Duodenal mucosa (tissue), 2 donors: ENCODE data around the gene SDR42E2.

Experiments
- H3K27ac ChIP-seq: one replicate; pipeline ENCODE4 v1.7.0; 2013; ENCODE audit warnings: low read depth, low read length
- H3K27me3 ChIP-seq, 2 donors: one replicate each; pipeline ENCODE4 v1.7.0; 2013; ENCODE audit warnings: low read length in 2 of 2, control low read depth in 1 of 2; ENCODE audit not compliant: insufficient read depth in 2 of 2, control insufficient read depth in 1 of 2
- H3K36me3 ChIP-seq, 2 donors: one replicate each; pipeline ENCODE4 v1.7.0; 2013; ENCODE audit warnings: low read length in 2 of 2, control low read depth in 1 of 2; ENCODE audit not compliant: insufficient read depth in 2 of 2, control insufficient read depth in 1 of 2
- H3K4me1 ChIP-seq, 2 donors: one replicate each; pipeline ENCODE4 v1.7.0; 2013; ENCODE audit warnings: low read length in 2 of 2, control low read depth in 1 of 2; ENCODE audit not compliant: insufficient read depth in 2 of 2, control insufficient read depth in 1 of 2
- H3K4me3 ChIP-seq, 2 donors: one replicate each; pipeline ENCODE4 v1.7.0; 2013; ENCODE audit warnings: low read length in 2 of 2, low read depth in 1 of 2
- H3K9ac ChIP-seq, 2 donors: one replicate each; pipeline ENCODE4 v1.7.0; 2013; ENCODE audit warnings: low read length in 2 of 2, low read depth in 1 of 2
- H3K9me3 ChIP-seq, 2 donors: one replicate each; pipeline ENCODE4 v1.7.0; 2013; ENCODE audit warnings: low read length in 2 of 2, control low read depth in 1 of 2; ENCODE audit not compliant: control insufficient read depth in 1 of 2

The SDR42E2 gene

DNA sequence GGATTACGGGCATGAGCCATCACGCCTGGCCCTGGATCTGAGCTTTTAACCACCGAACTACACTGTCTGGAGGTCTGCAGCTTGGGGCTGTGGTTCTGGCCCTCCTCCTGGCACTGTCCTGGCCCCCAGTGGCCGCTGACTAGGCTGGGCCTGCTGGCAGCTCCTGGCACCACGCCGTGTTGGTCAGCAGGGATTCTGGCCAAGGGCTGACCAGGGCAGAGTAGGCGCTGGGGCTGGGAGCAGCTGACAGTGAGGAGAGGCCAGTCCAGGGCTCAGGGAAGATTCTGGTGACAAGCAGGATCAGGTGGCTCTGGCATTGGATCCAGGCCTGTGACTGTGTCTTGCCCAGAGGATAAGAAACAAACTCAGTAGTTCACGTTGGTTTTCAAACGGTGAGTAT is 58.4 kb downstream of the SDR42E2 start:
- H3K27me3 ChIP-seq = no peaks in the 10 kb centered on the region
- no peak overlapping the region for H3K27ac ChIP-seq
- no peak overlapping the region for H3K9ac ChIP-seq
- peaks cover 3 to 4% of the 10 kb centered on the region in 2 donors for H3K36me3 ChIP-seq
- H3K9me3 ChIP-seq = no peaks in the 10 kb centered on the region
- no peaks in the 10 kb centered on the region for H3K4me1 ChIP-seq
- H3K4me3 ChIP-seq = no peak overlapping the region

DNA sequence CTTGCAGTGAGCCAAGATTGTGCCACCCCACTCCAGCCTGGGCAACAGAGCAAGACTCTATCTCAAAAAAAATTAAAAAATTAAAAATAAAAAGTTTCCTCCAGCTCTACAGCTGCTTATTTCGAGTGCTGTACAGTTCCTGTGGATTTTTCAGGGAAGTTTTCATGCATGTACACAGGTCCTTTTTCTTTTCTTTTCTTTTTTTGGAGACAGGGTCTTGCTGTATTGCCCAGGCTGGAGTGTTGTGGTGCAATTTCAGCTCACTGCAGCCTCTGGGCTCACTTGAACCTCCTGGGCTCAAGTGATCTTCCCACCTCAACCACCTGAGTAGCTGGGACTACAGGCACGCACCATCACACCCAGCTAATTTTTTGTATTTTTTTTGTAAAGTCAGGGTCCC is 59.7 kb downstream of the SDR42E2 start:
- Histone ChIP-seq H3K4me1 (no peaks in the 10 kb centered on the region), H3K27me3 (no peaks in the 10 kb centered on the region), H3K27ac (no peak overlapping the region), H3K36me3 (peaks cover 3 to 7% of the 10 kb centered on the region in 2 donors), H3K9ac (no peak overlapping the region), H3K4me3 (no peak overlapping the region), H3K9me3 (no peaks in the 10 kb centered on the region)

DNA sequence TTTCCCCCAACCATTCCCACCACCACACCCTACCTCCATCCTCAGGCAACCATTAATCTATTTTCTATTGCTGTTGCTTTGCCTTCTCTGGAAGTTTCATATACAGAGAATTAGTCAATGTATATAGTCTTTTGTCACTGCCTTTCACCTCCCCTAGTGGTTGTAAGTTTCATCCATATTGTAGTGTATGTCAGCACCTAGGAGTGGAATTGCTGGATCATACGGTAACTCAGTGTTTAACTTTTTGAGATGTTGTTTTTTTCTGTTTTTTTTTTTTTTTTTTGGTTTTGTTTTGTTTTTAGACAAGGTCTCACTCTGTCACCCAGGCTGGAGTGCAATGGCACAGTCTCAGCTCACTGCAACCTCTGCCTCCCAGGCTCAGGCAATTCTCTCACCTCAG is 60.7 kb downstream of the SDR42E2 start:
- H3K27me3 ChIP-seq = no peaks in the 10 kb centered on the region
- H3K27ac ChIP-seq = no peak overlapping the region
- no peaks in the 10 kb centered on the region for H3K4me1 ChIP-seq
- H3K9ac ChIP-seq = no peak overlapping the region
- no peak overlapping the region for H3K4me3 ChIP-seq
- no peaks in the 10 kb centered on the region for H3K9me3 ChIP-seq
- H3K36me3 ChIP-seq = peaks cover 3 to 7% of the 10 kb centered on the region in 2 donors

DNA sequence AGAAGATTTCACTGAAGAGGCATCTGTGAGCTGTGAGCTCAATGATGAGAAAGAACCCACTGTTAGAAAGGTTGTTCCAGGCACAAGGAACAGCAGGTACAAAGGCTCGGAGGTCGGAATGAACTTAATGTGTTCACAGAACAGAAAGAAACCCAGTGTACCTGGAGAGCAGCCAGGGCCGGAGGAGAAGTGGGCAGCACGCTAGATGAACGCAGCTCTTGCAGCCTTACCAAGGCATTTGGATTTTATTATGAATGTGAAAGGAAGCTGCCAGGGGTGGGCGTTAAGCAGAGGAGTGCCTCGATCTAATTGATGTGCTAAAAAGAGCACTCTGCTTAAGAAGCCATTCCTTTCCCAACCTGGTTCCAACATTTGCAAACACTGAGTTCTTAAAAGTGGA is 62.8 kb downstream of the SDR42E2 start:
- Histone ChIP-seq H3K27me3 (no peaks in the 10 kb centered on the region), H3K4me3 (no peak overlapping the region), H3K27ac (no peak overlapping the region), H3K9ac (no peak overlapping the region), H3K36me3 (peaks cover 0 to 12% of the 10 kb centered on the region in 2 donors), H3K4me1 (no peaks in the 10 kb centered on the region), H3K9me3 (no peaks in the 10 kb centered on the region)

DNA sequence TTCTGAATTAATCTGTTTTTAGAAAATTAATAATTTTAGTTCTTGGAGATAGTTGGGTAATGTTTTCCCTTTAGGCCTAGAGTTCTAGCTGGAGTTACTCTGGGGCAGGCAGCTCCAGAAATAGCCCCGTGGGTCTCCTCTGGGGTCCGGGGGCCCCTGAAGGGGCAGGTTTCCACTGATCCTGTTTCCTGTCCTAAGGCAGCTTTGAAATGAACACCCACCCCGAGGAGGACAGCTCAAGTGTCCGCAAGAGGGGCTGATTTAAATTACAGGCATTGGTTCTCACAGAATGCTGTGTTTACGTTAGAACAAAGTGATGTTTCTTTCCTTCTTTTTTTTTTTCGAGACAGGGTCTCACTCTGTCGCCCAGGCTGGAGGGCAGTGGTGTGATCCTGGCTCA is 67.6 kb downstream of the SDR42E2 start:
- Histone ChIP-seq H3K4me3 (no peak overlapping the region), H3K27ac (no peak overlapping the region), H3K9ac (no peak overlapping the region), H3K9me3 (no peaks in the 10 kb centered on the region), H3K36me3 (peaks cover 0 to 22% of the 10 kb centered on the region in 2 donors), H3K4me1 (peaks cover 12 to 15% of the 10 kb centered on the region in 2 donors), H3K27me3 (no peaks in the 10 kb centered on the region)

DNA sequence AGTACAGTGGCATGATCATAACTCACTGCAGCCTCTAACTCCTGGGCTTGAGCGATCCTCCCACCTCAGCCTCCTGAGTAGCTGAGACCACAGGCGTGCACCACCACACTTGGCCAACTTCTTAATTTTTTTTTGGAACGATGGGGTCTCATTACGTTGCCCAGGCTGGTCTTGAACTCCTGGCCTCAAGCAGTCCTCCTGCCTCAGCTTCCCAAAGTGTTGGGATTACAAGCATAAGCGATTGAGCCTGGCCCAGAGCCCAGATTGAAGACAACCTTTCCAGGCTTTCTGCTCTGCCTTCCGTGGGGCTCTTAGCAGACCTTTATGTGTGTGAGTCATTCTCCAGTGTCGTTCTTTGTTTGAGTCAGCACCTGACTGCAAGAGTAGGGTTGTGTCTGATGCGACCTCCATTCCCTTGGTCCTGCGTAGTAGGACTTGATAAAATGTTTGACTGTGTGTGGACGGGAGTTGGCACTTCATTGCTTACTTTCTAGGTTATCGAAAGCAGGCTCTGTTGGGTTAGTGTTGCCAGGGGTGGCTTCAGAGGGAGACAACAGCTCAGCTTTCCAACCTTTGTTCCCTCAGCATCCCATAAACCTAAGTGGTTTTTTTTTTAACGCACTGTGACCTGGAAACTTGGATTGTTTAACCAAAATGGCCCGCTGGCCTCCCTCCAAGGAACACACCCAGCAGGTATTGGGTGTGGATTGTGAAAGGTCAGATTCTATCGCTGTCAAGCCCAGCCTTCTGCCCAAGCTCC is 70.2 kb downstream of the SDR42E2 start:
- Histone ChIP-seq H3K27me3 (no peaks in the 10 kb centered on the region), H3K4me1 (peaks cover 17 to 18% of the 10 kb centered on the region in 2 donors), H3K4me3 (no peak overlapping the region), H3K9ac (no peak overlapping the region), H3K9me3 (no peaks in the 10 kb centered on the region), H3K36me3 (peaks cover 0 to 18% of the 10 kb centered on the region in 2 donors), H3K27ac (peak overlapping the region; percentile 48)

DNA sequence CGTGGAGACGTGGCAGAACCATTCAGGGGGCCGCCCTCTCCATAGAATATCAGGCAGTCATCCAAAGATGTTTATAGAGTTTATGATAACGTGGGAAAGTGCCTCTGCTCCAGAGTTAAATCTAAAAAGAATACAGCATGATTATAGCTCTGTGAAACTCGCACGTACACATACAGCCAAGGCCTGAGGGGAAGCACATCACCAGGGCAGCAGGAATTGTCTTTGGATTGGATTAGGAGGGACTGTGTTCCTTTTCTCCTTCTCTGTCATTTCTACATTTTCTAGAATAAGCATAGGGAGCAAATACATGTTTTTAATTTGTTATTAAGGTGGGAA is 70.7 kb downstream of the SDR42E2 start:
- Histone ChIP-seq H3K9me3 (no peaks in the 10 kb centered on the region), H3K27ac (peak overlapping the region; percentile 39), H3K27me3 (no peaks in the 10 kb centered on the region), H3K36me3 (peaks cover 0 to 18% of the 10 kb centered on the region in 2 donors), H3K9ac (peak overlapping the region in 1 of 2 donors; percentile 15), H3K4me1 (peaks cover 17 to 18% of the 10 kb centered on the region in 2 donors), H3K4me3 (no peak overlapping the region)

DNA sequence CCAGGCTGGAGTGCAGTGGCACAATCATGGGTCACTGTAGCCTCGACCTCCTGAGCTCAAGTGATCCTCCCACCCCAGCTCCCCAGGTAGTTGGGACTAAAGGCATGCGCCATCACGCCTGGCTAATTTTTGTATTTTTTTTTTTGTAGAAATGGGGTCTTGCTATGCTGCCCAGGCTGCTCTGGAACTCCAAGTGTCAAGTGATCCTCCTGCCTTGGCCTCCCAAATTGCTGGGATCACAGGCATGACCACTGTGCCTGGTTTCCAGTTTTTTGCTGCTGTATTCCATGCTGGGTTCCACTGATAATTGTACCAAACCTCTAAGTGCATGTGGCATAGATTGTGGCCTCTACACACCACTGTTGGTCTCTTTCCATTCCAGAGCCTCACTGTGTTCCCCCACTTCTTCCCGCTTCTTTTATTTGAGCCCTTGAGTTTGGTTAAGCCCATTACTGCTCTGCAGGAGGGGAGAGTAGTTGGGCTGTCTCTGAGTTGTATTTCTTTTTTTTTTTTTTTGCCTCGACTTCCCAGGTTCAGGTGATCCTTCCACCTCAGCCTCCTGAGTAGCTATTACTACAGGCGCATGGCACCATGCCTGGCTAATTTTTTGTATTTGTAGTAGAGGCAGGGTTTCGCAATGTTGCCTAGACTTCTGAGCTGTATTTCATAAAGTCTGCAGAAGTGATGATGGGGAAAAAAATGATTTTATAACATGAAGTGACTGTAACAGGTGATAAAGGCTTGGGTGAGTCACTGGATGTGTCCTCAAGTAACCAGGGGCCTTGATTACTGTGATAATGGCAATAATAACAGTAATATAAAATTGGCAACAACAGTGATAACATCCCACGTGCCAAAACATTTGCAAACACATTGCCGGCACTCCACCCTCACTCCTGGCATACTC is 73.8 kb downstream of the SDR42E2 start:
- H3K4me1 ChIP-seq = peaks cover 26 to 29% of the 10 kb centered on the region in 2 donors
- no peak overlapping the region for H3K27ac ChIP-seq
- H3K4me3 ChIP-seq = no peak overlapping the region
- no peak overlapping the region for H3K9ac ChIP-seq
- H3K9me3 ChIP-seq = no peaks in the 10 kb centered on the region
- H3K27me3 ChIP-seq = no peaks in the 10 kb centered on the region
- H3K36me3 ChIP-seq = peaks cover 0 to 8% of the 10 kb centered on the region in 2 donors

DNA sequence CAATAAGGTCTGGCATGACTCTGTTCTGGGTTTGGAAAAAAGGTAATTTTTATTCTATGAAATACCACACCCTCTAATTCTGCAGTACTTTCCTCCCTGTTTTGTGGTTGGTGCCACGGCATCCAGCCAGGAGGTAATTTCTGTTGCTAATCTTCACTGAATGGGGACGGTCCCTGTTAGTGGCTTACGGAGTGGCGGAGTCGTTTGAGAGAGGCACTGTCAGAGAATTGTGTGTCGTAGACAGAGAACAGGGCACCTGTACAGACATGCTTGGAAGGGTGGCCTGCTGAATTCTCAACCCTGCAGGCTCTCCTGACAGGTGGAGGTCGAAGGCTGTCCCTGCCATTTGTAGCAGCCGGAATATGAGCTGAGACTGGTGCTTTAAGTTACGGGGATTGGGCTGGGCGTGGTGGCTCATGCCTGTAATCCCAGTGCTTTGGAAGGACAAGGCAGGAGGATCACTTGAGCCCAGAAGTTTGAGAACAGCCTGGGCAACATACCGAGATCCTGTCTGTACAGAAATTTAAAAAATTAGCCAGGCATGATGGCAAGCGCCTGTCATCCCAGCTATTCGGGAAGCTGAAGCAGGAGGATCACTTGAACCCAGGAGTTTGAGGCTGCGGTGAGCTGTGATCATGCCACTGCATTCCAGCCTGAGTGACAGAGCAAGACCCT is 77.0 kb downstream of the SDR42E2 start:
- no peak overlapping the region for H3K27ac ChIP-seq
- H3K36me3 ChIP-seq = peaks cover 0 to 3% of the 10 kb centered on the region in 2 donors
- no peaks in the 10 kb centered on the region for H3K9me3 ChIP-seq
- H3K4me1 ChIP-seq = peaks cover 14% of the 10 kb centered on the region in 2 donors
- no peak overlapping the region for H3K4me3 ChIP-seq
- H3K27me3 ChIP-seq = no peaks in the 10 kb centered on the region
- H3K9ac ChIP-seq = no peak overlapping the region
